K562 (cell line): ENCODE data around the gene ABHD12. TPM values are rescaled to one million over a fixed set of nuclear protein-coding genes. Genes with fewer than 3 reads are reported as not detected.

ENCODE experiments used
- ATAC-seq: fragments of 200-7000 bp; cut with Tn5 transposase; 3 replicates; pipeline ENCODE4 v1.9.1; 2020; ENCODE audit warnings: moderate library complexity
- BruUV-seq: library from RNA; stranded (reverse); fragments of 400-500 nt; replicated peaks from 2 replicates; lab custom pipeline; 2021; lab: Mats Ljungman, UMichigan
- CTCF ChIA-PET: fragments of 300-600 bp; formaldehyde crosslinking; extraction: SDS; loops from one replicate; lab custom pipeline; 2021; ENCODE audit warnings: low intra/inter-chr PET ratio; lab: Yijun Ruan, JAX
- POLR2A ChIA-PET: fragments of 300-600, 350-650 bp; sonication (Branson Sonifier 250); formaldehyde crosslinking; extraction: SDS; loops from one replicate; lab custom pipeline; 2021; ENCODE audit warnings: antibody characterized with exemption, inconsistent platforms; lab: Yijun Ruan, JAX
- DNase-seq, 4 experiments: peaks; one replicate each; pipeline versions ENCODE4 v3.0.0 to v3.0.0-alpha.2; 2011 to 2018; ENCODE audit warnings: low spot score in 3 of 4, mixed read lengths in 3 of 4; ENCODE audit errors: extremely low read depth in 1 of 4
- FAIRE-seq: peaks from 2 replicates; lab custom pipeline; 2011; peaks lifted over from hg19 to GRCh38; lab: Jason Lieb, UNC
- H2AFZ ChIP-seq: 2 replicates; pipeline ENCODE4 v1.6.0; 2011; ENCODE audit warnings: low read depth, low read length, control low read depth, inconsistent platforms
- H3K27ac ChIP-seq: fragments of 200-600 bp; 3 replicates; pipeline ENCODE4 v1.8.0; 2011; ENCODE audit warnings: low read depth, mild to moderate bottlenecking, control low read depth, inconsistent platforms, low read length, moderate library complexity, mixed read lengths; ENCODE audit errors: extremely low read depth
- H3K27me3 ChIP-seq, 2 experiments: fragments of 300-600 bp in 1 of 2; 2 replicates in 1 of 2; 3 replicates in 1 of 2; pipeline versions ENCODE4 v1.6.0 to v1.8.0; 2011; ENCODE audit warnings: inconsistent platforms in 2 of 2, low read length in 2 of 2, mild to moderate bottlenecking in 1 of 2, mixed read lengths in 1 of 2, moderate library complexity in 1 of 2; ENCODE audit not compliant: control insufficient read depth in 2 of 2, insufficient read depth in 2 of 2
- H3K36me3 ChIP-seq: fragments of 300-600 bp; 3 replicates; pipeline ENCODE4 v1.8.0; 2011; ENCODE audit warnings: mild to moderate bottlenecking, low read length, inconsistent platforms; ENCODE audit not compliant: control insufficient read depth, insufficient read depth
- H3K4me1 ChIP-seq, 2 experiments: fragments of 200-600 bp in 1 of 2; replicated peaks in 1 of 2; 2 replicates in 1 of 2; 3 replicates in 1 of 2; pipeline versions ENCODE4 v1.5.1 to v1.8.0; 2011; ENCODE audit warnings: inconsistent platforms in 2 of 2, low read length in 2 of 2, mild to moderate bottlenecking in 1 of 2, mixed read lengths in 1 of 2, moderate library complexity in 1 of 2; ENCODE audit not compliant: control insufficient read depth in 2 of 2, insufficient read depth in 2 of 2
- H3K4me2 ChIP-seq: 2 replicates; pipeline ENCODE4 v1.6.1; 2011; ENCODE audit warnings: low read length, control low read depth, inconsistent platforms, mixed read lengths; ENCODE audit not compliant: insufficient read depth
- H3K4me3 ChIP-seq: fragments of 200-600 bp; sonication (generic), shearing (Covaris generic); 2 replicates; pipeline ENCODE4 v1.5.1; 2016; ENCODE audit warnings: control low read depth, inconsistent platforms
- H3K79me2 ChIP-seq: fragments of 200-600 bp; 3 replicates; pipeline ENCODE4 v1.8.0; 2011; ENCODE audit warnings: low read length, inconsistent platforms; ENCODE audit not compliant: control insufficient read depth, insufficient read depth
- H3K9ac ChIP-seq, 2 experiments: 2 replicates each; pipeline versions ENCODE4 v1.6.0 to v1.6.1; 2011; ENCODE audit warnings: low read depth in 2 of 2, low read length in 2 of 2, control low read depth in 1 of 2, inconsistent platforms in 1 of 2, mild to moderate bottlenecking in 1 of 2, mixed read lengths in 1 of 2; ENCODE audit not compliant: insufficient read depth in 1 of 2
- H3K9me1 ChIP-seq: one replicate; pipeline ENCODE4 v1.6.0; 2011; ENCODE audit warnings: inconsistent platforms, mild to moderate bottlenecking, low read length, moderate library complexity; ENCODE audit not compliant: control insufficient read depth, insufficient read depth
- H3K9me3 ChIP-seq: replicated peaks from 2 replicates; pipeline ENCODE4 v1.5.1; 2011; ENCODE audit warnings: low read depth, low read length, inconsistent platforms; ENCODE audit not compliant: control insufficient read depth, insufficient read depth
- H4K20me1 ChIP-seq: replicated peaks from 2 replicates; pipeline ENCODE4 v1.6.1; 2011; ENCODE audit warnings: low read length, inconsistent platforms, mixed read lengths; ENCODE audit not compliant: control insufficient read depth, insufficient read depth
- ARID2 ChIP-seq: fragments of 450-650 bp; IDR thresholded peaks from 2 replicates; pipeline ENCODE4 v1.6.1; 2017; ENCODE audit warnings: antibody characterized with exemption, mild to moderate bottlenecking
- CEBPZ ChIP-seq: fragments of 150-350 bp; IDR thresholded peaks from 2 replicates; pipeline ENCODE4 v1.6.1; 2014; ENCODE audit warnings: low read depth, mild to moderate bottlenecking, low read length, borderline replicate concordance
- CXXC5 ChIP-seq: fragments of 250-450 bp; sonication (Bioruptor Pico); IDR thresholded peaks from 2 replicates; pipeline ENCODE4 v1.8.0; 2022; ENCODE audit warnings: inconsistent platforms, mild to moderate bottlenecking, moderate library complexity
- ELF1 ChIP-seq: fragments of 200-800 bp; sonication (Bioruptor generic); IDR thresholded peaks from 2 replicates; pipeline ENCODE4 v1.6.1; 2016; ENCODE audit warnings: missing genetic modification characterization, missing compliant biosample characterization
- FOS ChIP-seq: IDR thresholded peaks from 3 replicates; pipeline ENCODE4 v1.6.1; 2011; ENCODE audit not compliant: insufficient read length; ENCODE audit errors: extremely low read depth
- MEF2A ChIP-seq: IDR thresholded peaks from 2 replicates; pipeline ENCODE4 v1.6.1; 2011; ENCODE audit warnings: low read depth, mild to moderate bottlenecking, low read length, moderate library complexity; ENCODE audit not compliant: control insufficient read depth
- MLX ChIP-seq, 2 experiments: fragments of 450-650 bp in 1 of 2; sonication (generic) in 1 of 2; formaldehyde crosslinking; conservative IDR thresholded peaks; 2 replicates each; pipeline versions ENCODE4 v1.4.0 to v1.8.1; 2020 to 2022; ENCODE audit warnings: mild to moderate bottlenecking in 1 of 2, missing genetic modification reagents in 1 of 2
- NR4A1 ChIP-seq, 2 experiments: fragments of 250-450 bp in 1 of 2; fragments of 450-650 bp in 1 of 2; sonication (Bioruptor Pico) in 1 of 2; IDR thresholded peaks; 2 replicates each; pipeline versions ENCODE4 v1.4.0 to v1.6.1; 2016 to 2020; ENCODE audit warnings: mild to moderate bottlenecking in 2 of 2, missing compliant biosample characterization in 1 of 2, missing genetic modification characterization in 1 of 2, moderate library complexity in 1 of 2
- SIN3A ChIP-seq, 2 experiments: fragments of 150-350 bp in 1 of 2; IDR thresholded peaks; 2 replicates each; pipeline ENCODE4 v1.6.1; 2011 to 2016; ENCODE audit warnings: borderline replicate concordance in 2 of 2, low read depth in 2 of 2, low read length in 2 of 2, mild to moderate bottlenecking in 2 of 2, moderate library complexity in 2 of 2; ENCODE audit not compliant: control insufficient read depth in 1 of 2
- TCF3 ChIP-seq: sonication (generic); formaldehyde crosslinking; IDR thresholded peaks from 2 replicates; pipeline ENCODE4 v1.4.0; 2020; ENCODE audit warnings: mild to moderate bottlenecking, missing genetic modification reagents
- ZNF124 ChIP-seq: sonication (generic); formaldehyde crosslinking; IDR thresholded peaks from 2 replicates; pipeline ENCODE4 v1.8.1; 2022; ENCODE audit warnings: missing genetic modification reagents
- ZNF639 ChIP-seq, 2 experiments: fragments of 200-800 bp in 1 of 2; sonication (Bioruptor generic) in 1 of 2; sonication (generic) in 1 of 2; formaldehyde crosslinking in 1 of 2; IDR thresholded peaks in 1 of 2; conservative IDR thresholded peaks in 1 of 2; 2 replicates each; pipeline versions ENCODE4 v1.5.0 to v1.6.1; 2016 to 2020; ENCODE audit warnings: missing compliant biosample characterization in 1 of 2, missing genetic modification characterization in 1 of 2, missing genetic modification reagents in 1 of 2
- ZNF77 ChIP-seq: fragments of 250-450 bp; sonication (Bioruptor Pico); IDR thresholded peaks from 2 replicates; pipeline ENCODE4 v1.5.0; 2020
- WGBS: fragments of 100-300 bp; shearing (Covaris generic); methylation state at CpG from one replicate; pipeline ENCODE4 v1.1.6; 2016; ENCODE audit warnings: low coverage, mixed read lengths; ENCODE audit not compliant: insufficient coverage; ENCODE audit errors: missing lambda C conversion rate; 5-methylcytosine and 5-hydroxymethylcytosine counted together
- in situ Hi-C: fragments of 300-500 bp; cut with MboI; formaldehyde crosslinking; loops from 4 replicates; pipeline ENCODE4 v1.15.0; 2018; ENCODE audit warnings: inconsistent platforms, mixed read lengths
- intact Hi-C: fragments of 100-400 bp; cut with micrococcal nuclease; formaldehyde crosslinking; loops from 2 replicates; pipeline ENCODE4 v1.14.2; 2022
- polyA plus RNA-seq, 8 experiments: library from polyadenylated mRNA; depleted of rRNA in 4 of 8; stranded (reverse) in 5 of 8; unstranded in 3 of 8; fragments of >200 nt; fragmentation: Nextera tagmentation in 2 of 8; fragmentation: Illumina TruSeq in 1 of 8; extraction: Ambion mirVana in 2 of 8; extraction: Trizol in 1 of 8; gene quantifications; 2 replicates each; pipeline versions ENCODE4 v1.2.1 to v1.2.3, GENCODE V29; 2011 to 2014; ENCODE audit warnings: inconsistent platforms in 1 of 8, missing spikeins in 1 of 8
- total RNA-seq, 7 experiments: library from RNA; depleted of rRNA in 6 of 7; stranded (reverse); fragments of >200 nt in 6 of 7; fragmentation: Illumina TruSeq in 2 of 7; extraction: Trizol in 2 of 7; gene quantifications; 2 replicates each; pipeline versions ENCODE4 v1.2.1 to v1.2.3, GENCODE V29; 2011 to 2021; ENCODE audit warnings: low replicate concordance in 1 of 7

ABHD12 gene
- total and polyA plus RNA-seq, 9 of the 15 experiments (the other 6 are each of a cell fraction or from before 2014, with no cell fraction given) = 0.65 to 15.6 (median 9.1) TPM

GRCh38 chr20:25353353-25353746 lies 37.3 kb downstream of the ABHD12 start:
- Histone ChIP-seq H3K27me3 (no peaks in the 10 kb centered on the region), H3K36me3 (no peaks in the 10 kb centered on the region), H3K9me3 (0 out of 2 replicates have a peak, but pooled peaks cover 2% of the 10 kb centered on the region), H3K4me2 (no peak overlapping the region), H3K79me2 (0 out of 3 replicates have a peak, but pooled peaks cover 3% of the 10 kb centered on the region), H3K9ac (no peak overlapping the region), H3K9me1 (no peaks in the 10 kb centered on the region), H3K4me1 (peaks cover 0 to 4% of the 10 kb centered on the region in 2 experiments; a peak in 3 of 5 replicates), H3K4me3 (no peak overlapping the region)
- in situ Hi-C loops (no loop called here), intact Hi-C loops (no loop called here)
- ATAC-seq (no peak), DNase-seq (no peak)
- BruUV-seq = no TSS peak
- ChIA-PET CTCF (no interaction called here), POLR2A (interaction anchor here (0.7 kb wide), 1 partner anchor 8 kb away, joined by 3 read pairs; no protein-coding TSS in a partner anchor)
- no peak for TF ChIP-seq CEBPZ
- no peak for TF ChIP-seq ARID2
- TF ChIP-seq SIN3A (IDR thresholded peaks at IDR 0.05; ENCODE audit: borderline replicate concordance in 2 of 2, control insufficient read depth in 1 of 2, low read depth in 2 of 2, low read length in 2 of 2) = no peak
- TF ChIP-seq ELF1 = no peak
- TF ChIP-seq ZNF639 (CRISPR knock-in tag; conservative IDR thresholded peaks at IDR 0.05 in 1 of 2, IDR thresholded peaks at IDR 0.05 in 1 of 2) = no peak
- no peak for TF ChIP-seq TCF3 (CRISPR knock-in tag)
- no peak for TF ChIP-seq CXXC5 (CRISPR knock-in tag)
- TF ChIP-seq NR4A1 (CRISPR knock-in tag; IDR thresholded peaks at IDR 0.05) = no peak
- TF ChIP-seq NR4A1 (tag; IDR thresholded peaks at IDR 0.05) = no peak
- TF ChIP-seq ZNF77 = no peak
- TF ChIP-seq MEF2A = no peak
- TF ChIP-seq MLX (CRISPR knock-in tag; conservative IDR thresholded peaks at IDR 0.05) = no peak
- no peak for TF ChIP-seq ZNF124 (CRISPR knock-in tag)
- TF ChIP-seq FOS = no peak
- TF ChIP-seq, all 486 proteins: peak for 0
- WGBS = 79% methylated on average over 3 of the region's 3 CpGs
- H3K27ac ChIP-seq = no peak overlapping the region
- H2AFZ ChIP-seq = no peak overlapping the region
- FAIRE-seq = no peak
- no peaks in the 10 kb centered on the region for H4K20me1 ChIP-seq
